Panc1 (cell line): ENCODE results near the gene ZBTB37.

ENCODE experiments used
- CTCF ChIP-seq: fragments of 450-650 bp; IDR thresholded peaks from 2 replicates; pipeline ENCODE4 v1.5.1; 2017; ENCODE audit warnings: mild to moderate bottlenecking
- POLR2AphosphoS5 ChIP-seq: IDR thresholded peaks from 2 replicates; pipeline ENCODE4 v1.6.1; 2012; ENCODE audit warnings: mild to moderate bottlenecking, low read depth, low read length, moderate library complexity
- SIN3A ChIP-seq: IDR thresholded peaks from 2 replicates; pipeline ENCODE4 v1.6.1; 2012; ENCODE audit warnings: low read depth, mild to moderate bottlenecking, low read length, moderate library complexity, borderline replicate concordance; ENCODE audit not compliant: insufficient read depth

GRCh38 chr1:173867753-173868265 lies 371 bp upstream of the ZBTB37 start, which contains the start of gene GAS5:
- TF ChIP-seq CTCF = no peak
- peak; percentile 100 for TF ChIP-seq POLR2AphosphoS5
- peak; percentile 81 for TF ChIP-seq SIN3A
